ENCODE measurements around the gene WDR7. TPM values are rescaled to one million over a fixed set of nuclear protein-coding genes. Genes with fewer than 3 reads are reported as not detected.

The WDR7 gene
- total and polyA plus RNA-seq, 12 donors, result 3.1 to 32.6 (median 28.0) TPM

DNA sequence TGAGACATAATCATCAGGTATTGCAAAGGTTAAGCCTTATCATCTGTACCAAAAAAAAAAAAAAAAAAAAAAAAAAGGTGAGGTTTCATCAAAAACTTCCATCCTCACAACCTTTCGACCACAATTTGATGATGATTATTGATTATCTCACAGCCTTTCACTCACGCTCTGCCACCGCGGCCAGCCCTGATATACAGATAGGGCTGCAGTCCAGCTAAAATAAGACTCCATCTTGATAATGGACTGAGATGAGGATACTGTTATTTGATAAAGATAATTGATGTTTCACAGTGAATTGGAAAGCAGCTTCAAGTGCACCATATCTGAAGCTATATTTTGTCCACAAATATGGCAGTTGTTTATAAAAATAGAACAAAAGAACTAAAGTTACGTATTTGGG is 336.1 kb downstream of the WDR7 start:
- intact Hi-C loops (cut with DNase I), result no loop called here
- H3K4me3 ChIP-seq, result no peak overlapping the region
- DNase-seq, result no peak

GRCh38 chr18:56988022-56988421 is 336.9 kb downstream of the WDR7 start:
- intact Hi-C loops (cut with DNase I), result no loop called here
- ATAC-seq (no peak), DNase-seq (no peak)
- Histone ChIP-seq H3K4me3 (no peak overlapping the region), H3K4me1 (no peaks in the 10 kb centered on the region), H3K27me3 (no peaks in the 10 kb centered on the region), H3K9me3 (no peaks in the 10 kb centered on the region), H3K36me3 (peaks cover 0 to 2% (median 0%) of the 10 kb centered on the region in 9 donors), H3K27ac (no peak overlapping the region)
- 90 to 91% methylated on average over 3 of the region's 3 CpGs for WGBS, 2 donors
- TF ChIP-seq, protein P1, sequence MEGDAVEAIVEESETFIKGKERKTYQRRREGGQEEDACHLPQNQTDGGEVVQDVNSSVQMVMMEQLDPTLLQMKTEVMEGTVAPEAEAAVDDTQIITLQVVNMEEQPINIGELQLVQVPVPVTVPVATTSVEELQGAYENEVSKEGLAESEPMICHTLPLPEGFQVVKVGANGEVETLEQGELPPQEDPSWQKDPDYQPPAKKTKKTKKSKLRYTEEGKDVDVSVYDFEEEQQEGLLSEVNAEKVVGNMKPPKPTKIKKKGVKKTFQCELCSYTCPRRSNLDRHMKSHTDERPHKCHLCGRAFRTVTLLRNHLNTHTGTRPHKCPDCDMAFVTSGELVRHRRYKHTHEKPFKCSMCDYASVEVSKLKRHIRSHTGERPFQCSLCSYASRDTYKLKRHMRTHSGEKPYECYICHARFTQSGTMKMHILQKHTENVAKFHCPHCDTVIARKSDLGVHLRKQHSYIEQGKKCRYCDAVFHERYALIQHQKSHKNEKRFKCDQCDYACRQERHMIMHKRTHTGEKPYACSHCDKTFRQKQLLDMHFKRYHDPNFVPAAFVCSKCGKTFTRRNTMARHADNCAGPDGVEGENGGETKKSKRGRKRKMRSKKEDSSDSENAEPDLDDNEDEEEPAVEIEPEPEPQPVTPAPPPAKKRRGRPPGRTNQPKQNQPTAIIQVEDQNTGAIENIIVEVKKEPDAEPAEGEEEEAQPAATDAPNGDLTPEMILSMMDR (IDR thresholded peaks at IDR 0.05), result no peak

More for the DNA sequence above, 336.1 kb downstream of the WDR7 start:
- ATAC-seq, result no peak
- Histone ChIP-seq H3K27ac (no peak overlapping the region), H3K9me3 (no peaks in the 10 kb centered on the region), H3K27me3 (no peaks in the 10 kb centered on the region), H3K4me1 (no peaks in the 10 kb centered on the region), H3K36me3 (peaks cover 0 to 2% (median 0%) of the 10 kb centered on the region in 9 donors)
- TF ChIP-seq, protein P1 (IDR thresholded peaks at IDR 0.05), result no peak
- WGBS, 2 donors, result 93 to 95% methylated on average over 5 of the region's 5 CpGs

DNA sequence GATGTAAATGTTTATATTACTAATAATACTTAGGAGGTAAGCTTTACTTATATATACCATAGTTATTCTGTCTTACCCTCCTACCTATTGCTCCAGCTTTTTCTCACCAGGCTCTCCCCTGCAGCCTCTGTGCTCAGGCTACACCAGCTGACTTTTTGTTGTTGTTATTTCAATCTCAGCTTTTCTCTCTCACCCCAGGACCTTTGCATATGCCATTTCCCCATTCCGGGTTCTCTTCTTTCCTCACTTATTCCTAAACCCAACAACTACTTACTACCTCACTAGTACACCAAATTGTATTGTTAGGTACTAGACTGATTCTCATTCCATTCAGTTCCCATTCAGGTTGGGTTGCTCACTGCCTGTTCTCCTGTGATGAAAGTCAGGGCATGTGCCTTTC is 339.5 kb downstream of the WDR7 start:
- no peaks in the 10 kb centered on the region for H3K9me3 ChIP-seq
- H3K4me1 ChIP-seq, result no peaks in the 10 kb centered on the region
- 98 to 100% methylated on average over 1 of the region's 1 CpG for WGBS, 2 donors
- H3K4me3 ChIP-seq, result no peak overlapping the region
- TF ChIP-seq, protein P1 (IDR thresholded peaks at IDR 0.05), result no peak
- no peak for ATAC-seq
- DNase-seq, result no peak
- H3K27ac ChIP-seq, result no peak overlapping the region
- intact Hi-C loops (cut with DNase I), result no loop called here
- peaks cover 0 to 2% (median 0%) of the 10 kb centered on the region in 9 donors for H3K36me3 ChIP-seq
- H3K27me3 ChIP-seq, result no peaks in the 10 kb centered on the region

DNA sequence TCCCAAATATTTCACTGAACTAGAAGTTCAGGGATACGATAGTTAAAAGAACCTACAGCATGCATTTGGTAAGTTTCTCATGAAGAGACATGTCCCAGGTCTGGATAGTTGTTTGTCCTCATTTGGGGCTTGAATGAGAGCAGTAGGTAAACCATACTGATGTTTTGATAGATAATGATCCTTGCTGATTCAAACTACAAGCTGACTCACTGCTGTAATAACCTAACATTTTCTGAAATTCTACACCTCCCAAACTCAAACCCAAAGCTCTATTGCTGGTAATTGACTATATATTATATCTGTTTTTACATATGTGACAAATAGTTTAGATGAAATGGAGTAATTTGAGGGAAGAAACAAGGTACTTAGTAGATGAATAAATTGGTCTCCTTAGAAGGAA is 341.6 kb downstream of the WDR7 start:
- H3K27ac ChIP-seq, result no peak overlapping the region
- ATAC-seq (no peak), DNase-seq (no peak)
- intact Hi-C loops (cut with DNase I), result no loop called here
- H3K27me3 ChIP-seq, result no peaks in the 10 kb centered on the region
- TF ChIP-seq, protein P1 (IDR thresholded peaks at IDR 0.05), result no peak
- no peak overlapping the region for H3K4me3 ChIP-seq
- H3K36me3 ChIP-seq, result peaks cover 0 to 2% (median 0%) of the 10 kb centered on the region in 9 donors
- no peaks in the 10 kb centered on the region for H3K4me1 ChIP-seq
- WGBS, 2 donors, result 94 to 100% methylated on average over 1 of the region's 1 CpG
- H3K9me3 ChIP-seq, result no peaks in the 10 kb centered on the region
